Right ventricle myocardium superior (tissue), 1 donor: Measurements from ENCODE around the gene CX3CR1. TPM values are rescaled to one million over a fixed set of nuclear protein-coding genes. Genes with fewer than 3 reads are reported as not detected.

Experiments
- ATAC-seq: fragments of 200-7000 bp; cut with Tn5 transposase; one replicate; pipeline ENCODE4 v1.9.1; 2020; ENCODE audit warnings: mild to moderate bottlenecking; ENCODE audit not compliant: poor library complexity
- DNase-seq: peaks from one replicate; pipeline ENCODE4 v3.0.0-alpha.2; 2020
- intact Hi-C: fragments of 100-400 bp; cut with DNase I; formaldehyde crosslinking; loops from one replicate; pipeline ENCODE4 v1.11.2; 2022
- total RNA-seq: library from RNA; stranded (reverse); fragmentation: NEBNext Ultra II Directional; extraction: Animal tissue kit (Norgen Biotek cat#: 25700); gene quantifications from one replicate; pipeline ENCODE4 v1.2.1, GENCODE V29; 2021
- donor health status: DM: no; HTN: yes; CAD: no; lungs with severe emphysema.

Gene CX3CR1
- total RNA-seq, 1 donor from 2014 or later = 1.5 TPM

GRCh38 chr3:39275963-39276593 is 3.8 kb downstream of the CX3CR1 start:
- intact Hi-C loops = no loop called here
- DNase-seq = no peak
- ATAC-seq = no peak

GRCh38 chr3:39275052-39275451 is 4.8 kb downstream of the CX3CR1 start:
- DNase-seq (no peak), ATAC-seq (no peak)
- intact Hi-C loops = no loop called here

DNA sequence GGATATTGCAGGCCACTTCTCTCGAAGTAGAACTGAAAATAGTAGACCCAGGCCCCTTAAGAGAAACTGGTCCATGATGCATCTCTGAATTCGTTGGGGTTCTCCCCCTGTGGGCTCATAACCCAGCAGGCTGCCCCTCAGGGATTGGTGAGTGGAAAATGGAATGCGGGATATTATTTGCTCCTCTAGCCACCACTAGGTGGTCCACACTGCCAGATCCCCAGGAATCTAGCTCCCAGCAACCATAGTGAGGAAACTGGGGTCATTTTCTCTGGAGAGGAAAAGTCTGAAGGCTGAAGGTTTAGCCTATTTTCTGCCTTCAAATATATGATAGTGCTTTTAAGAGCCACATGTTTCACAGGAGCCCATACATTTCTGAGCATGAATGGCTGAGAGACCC is 6.7 kb downstream of the CX3CR1 start:
- ATAC-seq = no peak
- DNase-seq = no peak
- intact Hi-C loops = no loop called here

GRCh38 chr3:39272191-39272590 is 7.6 kb downstream of the CX3CR1 start:
- peak; percentile 48 for ATAC-seq
- no peak for DNase-seq
- intact Hi-C loops = no loop called here

- intact Hi-C loops = no loop called here
- DNase-seq = no peak
- no peak for ATAC-seq
These were observed 8.4 kb downstream of the CX3CR1 start for GRCh38 chr3:39271363-39271914.

GRCh38 chr3:39269528-39269927 is 10.3 kb downstream of the CX3CR1 start:
- no peak for DNase-seq
- no peak for ATAC-seq
- intact Hi-C loops = no loop called here

DNA sequence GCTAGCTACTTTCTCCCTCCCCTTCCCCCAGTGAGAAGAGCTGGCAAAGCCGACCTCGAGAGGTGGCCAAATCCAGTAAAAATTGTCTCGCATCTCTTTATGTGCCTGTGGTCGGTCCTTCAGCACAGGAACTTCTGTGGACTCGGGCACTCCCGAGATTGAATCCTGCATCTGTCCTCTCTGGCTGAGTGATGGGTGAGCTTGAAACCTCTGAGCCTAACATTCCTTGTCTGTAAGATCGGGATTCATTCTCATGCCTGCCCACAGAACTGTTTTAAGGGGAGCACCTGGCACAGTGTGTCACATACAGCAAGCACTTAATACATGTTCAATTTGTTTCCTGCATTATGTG is 11.3 kb downstream of the CX3CR1 start:
- no peak for DNase-seq
- no peak for ATAC-seq
- intact Hi-C loops = no loop called here

GRCh38 chr3:39267631-39268548 is 11.9 kb downstream of the CX3CR1 start:
- intact Hi-C loops = no loop called here
- DNase-seq (no peak), ATAC-seq (no peak)

DNA sequence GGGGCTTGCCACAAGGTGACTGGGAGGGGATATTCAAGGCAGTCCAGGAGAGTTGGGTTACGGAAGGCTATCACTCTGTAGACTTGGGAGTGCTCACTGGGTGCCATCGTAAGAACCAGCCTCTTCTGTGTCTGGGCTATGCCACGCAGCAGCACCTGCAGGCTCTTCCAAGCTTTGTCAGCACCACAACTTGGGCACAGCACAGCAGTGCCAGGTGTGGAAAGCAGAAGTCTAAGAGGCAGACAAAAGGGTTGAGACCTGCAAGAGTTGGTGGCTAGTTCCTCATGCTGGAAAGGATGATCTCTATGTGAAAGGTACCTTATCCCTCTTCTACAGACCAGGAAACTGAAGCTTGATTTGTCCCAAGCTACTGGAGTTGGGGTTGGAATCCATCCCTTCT is 15.8 kb downstream of the CX3CR1 start:
- DNase-seq = no peak
- ATAC-seq = no peak
- intact Hi-C loops = no loop called here

- DNase-seq (no peak), ATAC-seq (no peak)
These were observed 16.3 kb downstream of the CX3CR1 start for GRCh38 chr3:39263576-39263975.

DNA sequence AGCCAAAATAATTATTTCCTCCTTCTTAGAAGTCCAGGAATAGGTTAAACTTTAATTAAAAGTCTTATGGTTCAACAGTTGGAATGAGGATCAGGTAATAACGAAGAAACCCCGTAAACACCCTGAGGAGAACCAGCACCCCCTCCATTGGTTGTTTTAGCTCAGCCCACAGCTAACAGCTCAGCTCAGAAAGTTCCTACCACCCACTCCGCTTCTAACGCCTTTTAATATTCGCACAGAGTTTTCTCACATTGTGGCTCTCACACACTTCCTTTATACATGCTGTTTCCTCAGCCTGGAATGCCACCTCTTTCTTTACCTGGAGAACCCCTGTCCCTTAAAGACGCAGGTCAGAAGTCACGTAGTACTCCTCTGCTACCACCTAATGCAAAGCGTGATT is 17.0 kb downstream of the CX3CR1 start:
- DNase-seq (no peak), ATAC-seq (no peak)
- intact Hi-C loops = no loop called here

More at GRCh38 chr3:39263576-39263975, 16.3 kb downstream of the CX3CR1 start:
- intact Hi-C loops = no loop called here

DNA sequence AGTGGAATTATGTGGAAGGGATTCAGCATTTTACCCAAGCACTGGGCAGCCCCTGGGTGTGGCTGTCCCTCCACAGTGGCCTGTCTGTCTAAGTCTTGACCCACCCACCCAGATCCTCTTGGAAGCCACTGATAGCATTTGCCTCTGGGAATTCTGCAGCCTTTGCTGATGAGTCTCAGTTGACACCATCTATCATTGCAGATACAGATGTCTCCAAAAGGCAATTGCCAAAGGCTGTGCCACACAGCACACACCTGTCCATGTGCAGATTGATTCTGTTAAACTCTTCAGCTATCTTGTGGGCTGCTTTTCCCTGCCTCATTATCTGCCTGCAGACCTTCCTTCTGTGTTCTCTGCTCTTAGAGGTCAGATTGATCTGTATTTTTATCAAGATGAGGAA is 18.1 kb downstream of the CX3CR1 start:
- intact Hi-C loops = no loop called here
- ATAC-seq = no peak
- DNase-seq = no peak

GRCh38 chr3:39260957-39261356 is 18.9 kb downstream of the CX3CR1 start:
- peak; percentile 92 for DNase-seq
- peak; percentile 97 for ATAC-seq
- intact Hi-C loops = no loop called here

DNA sequence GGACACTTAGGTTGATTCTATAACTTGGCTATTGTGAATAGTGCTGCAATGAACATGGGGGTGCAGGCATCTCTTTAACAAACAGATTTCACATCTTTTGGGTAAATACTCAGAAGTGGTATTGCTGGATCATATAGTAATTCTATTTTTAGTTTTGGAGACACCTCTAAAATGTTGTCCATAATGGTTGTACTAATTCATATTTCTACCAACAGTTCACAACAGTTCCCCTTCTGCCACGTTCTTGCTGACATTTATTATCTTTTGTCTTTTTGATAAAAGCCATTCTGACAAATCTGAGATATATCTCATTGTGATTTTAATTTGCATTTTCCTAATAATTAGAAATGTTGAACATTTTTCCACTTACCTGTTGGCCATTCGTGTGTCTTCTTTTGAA is 19.5 kb downstream of the CX3CR1 start:
- intact Hi-C loops = no loop called here
- no peak for DNase-seq
- no peak for ATAC-seq

GRCh38 chr3:39255503-39256325 is 24.1 kb downstream of the CX3CR1 start:
- intact Hi-C loops = no loop called here
- peak; percentile 65 for ATAC-seq

DNA sequence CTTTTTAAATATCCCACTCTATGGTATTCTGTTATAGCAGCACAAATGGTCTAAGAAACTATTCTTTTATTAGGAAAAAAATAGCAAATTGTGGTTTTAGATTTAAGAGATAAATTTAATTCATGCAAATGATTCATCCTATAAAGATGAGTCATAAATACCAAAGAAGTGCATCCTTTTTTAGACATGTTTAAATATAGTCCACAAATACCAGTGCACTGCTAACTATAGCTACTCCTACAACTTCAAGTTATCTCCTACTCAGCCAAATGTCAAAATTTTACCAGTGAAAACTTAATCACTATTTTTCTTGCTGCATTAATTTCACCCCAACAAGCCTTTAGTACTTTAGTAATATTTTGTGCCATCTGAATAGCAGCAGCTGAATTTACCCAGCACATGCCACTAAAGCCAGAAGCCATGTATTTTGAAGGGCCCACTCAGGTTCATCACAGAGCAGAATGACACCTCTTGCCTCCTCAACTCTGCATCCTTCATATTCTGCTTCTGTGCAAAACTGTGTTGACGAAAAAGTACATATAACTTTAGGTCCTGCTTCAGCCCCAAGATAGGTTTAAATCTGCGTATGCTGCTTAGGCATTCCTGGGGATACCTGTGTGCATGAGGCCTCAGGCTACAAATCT is 24.9 kb downstream of the CX3CR1 start:
- no peak for ATAC-seq
- intact Hi-C loops = no loop called here
- DNase-seq = no peak

More at GRCh38 chr3:39255503-39256325, 24.1 kb downstream of the CX3CR1 start:
- peak; percentile 53 for DNase-seq

- no peak for DNase-seq
- intact Hi-C loops = no loop called here
- no peak for ATAC-seq
These were observed 28.3 kb downstream of the CX3CR1 start for GRCh38 chr3:39251576-39251975.

DNA sequence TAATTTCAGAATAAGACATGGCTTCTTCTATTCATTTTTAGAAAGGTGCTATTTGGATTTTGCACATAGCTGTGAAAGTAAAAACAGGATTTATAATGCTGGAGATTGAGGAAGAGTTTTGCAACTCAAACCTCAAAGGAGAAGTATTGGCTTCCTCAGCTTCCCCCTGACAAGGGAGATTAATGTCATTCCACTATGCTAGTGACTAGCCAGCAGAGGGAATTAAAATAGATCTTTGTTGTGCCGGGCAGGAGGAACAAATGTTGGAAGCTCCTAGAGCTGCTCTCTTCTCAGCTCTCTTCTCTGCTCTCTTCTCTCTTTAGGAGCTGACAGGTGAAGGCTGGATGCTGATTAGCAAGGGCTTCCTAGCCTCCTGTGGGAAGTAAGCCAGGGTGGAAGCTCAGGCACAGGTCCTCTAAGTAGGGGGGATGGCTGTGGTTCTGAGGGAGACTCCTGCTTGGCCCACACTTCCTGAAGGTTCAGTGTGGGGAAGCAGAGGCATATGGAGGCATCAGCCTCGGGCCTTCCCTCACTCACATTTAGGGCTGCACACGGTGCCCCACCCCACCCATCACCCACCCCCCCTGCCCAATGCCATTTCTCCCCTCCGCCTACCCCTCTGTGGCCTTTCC is 29.6 kb downstream of the CX3CR1 start:
- ATAC-seq (peak; percentile 89), DNase-seq (no peak)
- intact Hi-C loops = no loop called here
